ENCODE results near the gene NRG2. TPM values are rescaled to one million over a fixed set of nuclear protein-coding genes. Genes with fewer than 3 reads are reported as not detected.

The NRG2 gene
- total and polyA plus RNA-seq, 7 donors = 0.42 to 19.6 (median 3.5) TPM

Other genes with a start within 250 kb of the NRG2 start
- gene PSD2, start 247.5 kb downstream of the NRG2 start, total RNA-seq = under 1 TPM in 2 of 4 donors, not detected in 2; 0.04 to 0.37 TPM
- under 1 TPM; 0.01 to 0.04 (median 0.03) TPM for gene PSD2, start 247.5 kb downstream of the NRG2 start, polyA plus RNA-seq
- 10 to 100 TPM; 11.8 to 20.4 (median 19.3) TPM for gene PURA, start 70.8 kb upstream of the NRG2 start, total RNA-seq
- gene PURA, start 70.8 kb upstream of the NRG2 start, polyA plus RNA-seq = 1 to 10 TPM; 3.2 to 8.8 (median 3.4) TPM
- 10 to 100 TPM in 2 of 4 donors, 1 to 10 TPM in 2; 5.1 to 11.6 (median 9.3) TPM for gene IGIP, start 82.6 kb upstream of the NRG2 start, total RNA-seq
- gene IGIP, start 82.6 kb upstream of the NRG2 start, polyA plus RNA-seq = 1 to 10 TPM; 3.5 to 6.8 (median 3.6) TPM
- 100 to 1,000 TPM; 193 to 408 (median 285) TPM for gene CYSTM1, start 131.9 kb upstream of the NRG2 start, total RNA-seq
- 100 to 1,000 TPM; 217 to 601 (median 297) TPM for gene CYSTM1, start 131.9 kb upstream of the NRG2 start, polyA plus RNA-seq

Measured in psoas muscle (tissue), 7 donors.